Measurements from ENCODE around the gene NBPF12.
"Not testable (repeated sequence)": the region's sequence is repeated elsewhere in the genome, so short reads cannot be mapped to it uniquely, and the experiment has no call there.

The NBPF12 gene

DNA sequence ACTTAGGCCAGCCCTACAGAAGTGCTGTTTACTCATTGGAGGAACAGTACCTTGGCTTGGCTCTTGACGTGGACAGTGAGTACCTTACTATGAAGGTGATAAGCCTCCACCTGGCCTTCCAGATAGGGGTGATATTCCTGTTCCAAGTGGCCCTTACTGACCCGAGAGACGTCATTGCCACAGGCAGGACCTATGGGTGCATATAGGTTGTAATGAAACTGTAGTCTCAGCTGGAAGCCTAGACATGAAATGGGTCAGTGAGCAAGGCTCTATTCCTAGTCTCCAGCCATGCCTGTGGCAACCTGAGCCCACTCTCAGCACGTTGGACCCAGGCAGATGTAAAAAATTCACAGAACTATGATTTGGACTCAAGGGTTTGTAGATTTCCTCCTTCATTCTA, 48.3 kb downstream of the NBPF12 start:
- DNase-seq (ENCODE audit: low spot score) = not testable (repeated sequence)

DNA sequence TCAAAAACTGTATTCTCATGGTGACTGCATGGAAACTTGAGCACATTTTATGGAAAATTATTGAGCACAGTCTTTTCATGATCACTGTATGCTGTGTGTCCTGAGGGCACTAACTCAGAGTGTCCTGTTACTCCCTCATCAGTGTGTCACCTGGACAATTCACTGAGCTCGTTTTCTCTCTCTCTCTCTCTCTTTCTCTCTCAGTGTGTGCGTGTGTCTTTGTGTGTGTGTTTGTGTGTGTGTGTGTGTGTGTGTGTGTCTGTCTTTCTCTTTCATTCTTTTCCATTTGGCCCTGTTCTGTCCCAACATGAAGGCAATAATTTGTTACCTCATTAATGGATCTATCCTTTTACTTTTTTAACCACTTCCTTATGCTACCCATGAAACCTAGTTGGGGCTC, 49.4 kb downstream of the NBPF12 start:
- DNase-seq (ENCODE audit: low spot score) = not testable (repeated sequence)

DNA sequence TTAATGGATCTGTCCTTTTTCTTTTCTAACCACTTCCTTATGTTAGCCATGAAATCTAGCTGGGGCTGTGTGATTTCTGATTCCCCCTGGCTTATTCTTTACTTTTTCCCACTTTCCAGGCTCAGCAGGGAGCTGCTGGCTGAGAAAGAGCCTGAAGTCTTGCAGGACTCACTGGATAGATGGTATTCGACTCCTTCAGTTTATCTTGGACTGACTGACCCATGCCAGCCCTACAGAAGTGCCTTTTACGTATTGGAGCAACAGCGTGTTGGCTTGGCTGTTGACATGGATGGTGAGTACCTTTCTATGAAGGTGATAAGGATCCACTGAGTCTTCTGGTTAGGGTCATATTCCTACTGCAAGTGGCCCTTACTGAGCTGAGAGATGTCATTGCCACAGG, 51.3 kb downstream of the NBPF12 start:
- DNase-seq (ENCODE audit: low spot score) = not testable (repeated sequence)

DNA sequence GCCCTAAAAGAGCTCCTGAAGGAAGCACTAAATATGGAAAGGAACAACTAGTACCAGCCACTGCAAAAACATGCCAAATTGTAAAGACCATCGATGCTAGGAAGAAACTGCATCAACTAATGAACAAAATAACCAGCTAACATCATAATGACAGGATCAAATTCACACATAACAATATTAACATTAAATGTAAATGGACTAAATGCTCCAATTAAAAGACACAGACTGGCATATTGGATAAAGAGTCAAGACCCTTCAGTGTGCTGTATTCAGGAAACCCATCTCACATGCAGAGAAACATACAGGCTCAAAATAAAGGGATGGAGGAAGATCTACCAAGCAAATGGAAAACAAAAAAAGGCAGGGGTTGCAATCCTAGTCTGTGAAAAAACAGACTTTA, 70.4 kb downstream of the NBPF12 start:
- DNase-seq (ENCODE audit: low spot score) = not testable (repeated sequence)

DNA sequence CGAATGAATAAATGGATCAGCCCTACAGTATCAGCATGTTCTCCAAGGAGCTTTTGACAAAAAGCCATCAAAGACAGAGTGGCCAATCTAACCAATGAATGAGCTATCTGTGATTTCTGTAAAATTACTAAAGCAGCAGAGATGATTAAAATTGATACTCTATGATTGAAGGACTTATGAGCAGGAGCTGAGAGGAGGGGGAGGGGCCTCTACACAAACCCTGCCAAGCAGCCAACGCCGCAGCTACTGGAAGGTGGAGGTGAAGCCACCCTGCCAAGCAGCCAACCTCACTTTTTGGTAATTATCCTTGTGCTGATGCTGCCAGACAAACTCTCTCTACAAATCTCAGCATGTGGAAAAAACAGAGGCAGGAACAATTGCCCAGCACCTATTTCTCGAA, 88.9 kb downstream of the NBPF12 start:
- not testable (repeated sequence) for DNase-seq (ENCODE audit: low spot score)

DNA sequence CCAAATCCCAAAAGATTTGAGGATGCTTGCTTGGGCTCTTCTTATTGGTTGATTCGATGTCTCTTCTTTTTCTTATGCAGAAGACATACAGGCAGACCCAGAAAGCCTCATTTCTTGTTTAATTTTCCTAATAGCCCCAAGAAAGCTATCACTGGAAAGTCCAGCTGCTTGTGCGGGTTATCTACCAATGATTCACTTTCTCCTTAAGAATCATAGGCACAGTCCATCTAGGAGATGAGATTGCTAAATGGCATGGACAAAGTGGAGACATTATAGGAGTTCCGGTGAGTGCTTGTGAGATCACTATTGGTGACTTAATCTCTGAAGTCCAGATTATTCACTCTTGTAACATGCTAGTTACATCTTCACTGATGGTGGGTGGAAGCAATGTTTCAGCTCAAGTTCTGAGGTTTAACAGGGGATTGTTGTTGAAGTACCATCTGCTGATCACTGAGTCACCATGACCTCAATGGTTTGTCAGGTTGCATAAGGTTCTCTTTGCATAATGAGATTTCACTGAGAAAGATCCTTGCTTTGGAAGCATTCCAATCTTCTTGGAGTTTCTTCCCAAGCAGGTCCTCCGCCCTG, 92.0 kb downstream of the NBPF12 start:
- DNase-seq (ENCODE audit: low spot score) = not testable (repeated sequence)

DNA sequence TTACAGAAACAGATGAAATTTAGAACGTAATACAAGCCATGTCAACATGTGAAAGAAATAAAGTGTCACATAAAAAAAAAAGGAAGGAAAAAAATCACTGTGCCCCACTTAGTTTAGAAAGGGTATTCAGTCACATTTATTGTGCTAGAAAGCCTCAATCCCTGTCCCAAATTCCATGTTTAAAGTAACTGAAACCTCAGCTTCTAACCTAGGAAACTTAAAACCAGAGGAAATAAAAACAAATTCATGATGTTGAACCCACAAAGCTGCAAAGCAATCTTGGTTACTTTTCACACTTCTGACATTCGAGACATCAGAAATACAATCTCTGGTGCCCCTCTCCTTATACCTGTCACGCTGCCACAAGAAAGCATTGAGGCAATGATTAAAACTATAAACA, 101.8 kb downstream of the NBPF12 start:
- no peak for DNase-seq (ENCODE audit: low spot score)

DNA sequence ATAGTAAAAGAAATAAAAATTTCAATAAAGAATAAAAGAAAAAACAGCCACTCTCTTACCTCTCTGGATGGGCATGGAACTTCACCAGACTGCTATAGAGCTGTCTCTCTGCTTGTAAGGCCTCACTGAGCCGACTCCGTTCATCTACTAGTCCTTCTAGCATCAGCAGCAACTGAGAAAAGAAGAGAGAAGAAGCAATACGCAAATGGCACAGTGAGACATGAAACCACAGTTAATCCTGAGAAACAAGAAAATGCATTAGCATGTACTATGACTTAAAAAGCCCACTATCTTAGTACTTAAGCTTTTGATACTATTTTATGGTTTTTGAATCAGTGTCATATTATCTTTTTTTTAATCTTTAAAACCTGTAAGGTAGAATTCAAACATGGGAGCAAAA, 104.8 kb downstream of the NBPF12 start:
- DNase-seq (ENCODE audit: low spot score) = not testable (repeated sequence)

DNA sequence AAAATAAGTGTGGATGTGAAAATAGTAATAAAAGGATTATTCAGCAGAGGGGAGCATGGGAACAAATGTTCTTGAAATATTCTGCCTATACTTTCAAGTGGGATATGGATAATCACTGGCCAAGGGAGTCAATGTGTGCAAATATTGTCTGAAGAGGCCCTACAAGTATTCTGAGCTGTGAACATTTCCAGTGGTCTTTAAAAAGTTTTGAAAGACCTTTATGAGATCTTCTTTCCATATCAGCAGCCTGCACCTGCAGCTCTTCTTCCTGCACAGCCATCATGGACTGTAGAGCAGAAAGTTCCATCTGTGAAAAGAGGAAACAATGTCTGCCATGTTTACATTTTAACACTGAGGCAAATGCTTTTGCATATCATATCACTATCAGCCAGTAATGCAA, 106.4 kb downstream of the NBPF12 start:
- DNase-seq (ENCODE audit: low spot score) = not testable (repeated sequence)

Measured in ecto neural progenitor cell (in vitro differentiated cells).